GM12878 (cell line): ENCODE data around the gene PCSK9. TPM values are rescaled to one million over a fixed set of nuclear protein-coding genes. Genes with fewer than 3 reads are reported as not detected.

Experiments used
- ATAC-seq: fragments of 200-7000 bp; cut with Tn5 transposase; 3 replicates; pipeline ENCODE4 v1.9.1; 2020; ENCODE audit warnings: mild to moderate bottlenecking, moderate library complexity
- BruUV-seq: library from RNA; stranded (reverse); fragments of 400-500 nt; replicated peaks from 2 replicates; lab custom pipeline; 2021; lab: Mats Ljungman, UMichigan
- CTCF ChIA-PET: fragments of 300-600 bp; sonication (Branson Sonifier 250); formaldehyde crosslinking; extraction: SDS; loops from one replicate; lab custom pipeline; 2021; ENCODE audit warnings: inconsistent platforms; lab: Yijun Ruan, JAX
- POLR2A ChIA-PET: fragments of 350-600 bp; formaldehyde crosslinking; extraction: SDS; loops from one replicate; lab custom pipeline; 2021; ENCODE audit warnings: inconsistent platforms; lab: Charles Lee
- RAD21 ChIA-PET: fragments of 300-600 bp; sonication (Branson Sonifier 250); formaldehyde crosslinking; loops from one replicate; lab custom pipeline; 2023; ENCODE audit warnings: antibody characterized with exemption; ENCODE audit not compliant: unreplicated experiment; lab: Charles Lee
- SMC1A ChIA-PET: fragments of 300-600 bp; sonication (Branson Sonifier 250); formaldehyde crosslinking; loops from one replicate; lab custom pipeline; 2023; ENCODE audit not compliant: unreplicated experiment, uncharacterized antibody; lab: Charles Lee
- DNase-seq: peaks from one replicate; pipeline ENCODE4 v3.0.0-alpha.2; 2011; ENCODE audit warnings: low read depth, low spot score
- FAIRE-seq: peaks from 3 replicates; lab custom pipeline; 2011; peaks lifted over from hg19 to GRCh38; lab: Jason Lieb, UNC
- H2AFZ ChIP-seq: 2 replicates; pipeline ENCODE4 v1.6.0; 2011; ENCODE audit warnings: low read depth, low read length, control low read depth; ENCODE audit not compliant: control insufficient read depth
- H3K27ac ChIP-seq: 2 replicates; pipeline ENCODE4 v1.5.1; 2011; ENCODE audit warnings: control low read depth; ENCODE audit not compliant: control insufficient read depth, insufficient read depth
- H3K27me3 ChIP-seq, 2 experiments: replicated peaks in 1 of 2; 2 replicates each; pipeline versions ENCODE4 v1.6.0 to v1.6.1; 2011; ENCODE audit warnings: low read length in 1 of 2; ENCODE audit not compliant: control insufficient read depth in 2 of 2, insufficient read depth in 2 of 2
- H3K36me3 ChIP-seq, 2 experiments: 2 replicates each; pipeline ENCODE4 v1.5.1; 2011; ENCODE audit warnings: low read length in 1 of 2; ENCODE audit not compliant: control insufficient read depth in 2 of 2, insufficient read depth in 2 of 2
- H3K4me1 ChIP-seq: 2 replicates; pipeline ENCODE4 v1.6.1; 2011; ENCODE audit warnings: mild to moderate bottlenecking, low read length, moderate library complexity, mixed read lengths; ENCODE audit not compliant: control insufficient read depth, insufficient read depth
- H3K4me2 ChIP-seq: 2 replicates; pipeline ENCODE4 v1.6.0; 2011; ENCODE audit warnings: control low read depth; ENCODE audit not compliant: control insufficient read depth, insufficient read depth
- H3K4me3 ChIP-seq: fragments of 200-600 bp; sonication (generic); 2 replicates; pipeline ENCODE4 v1.5.1; 2016
- H3K79me2 ChIP-seq: 2 replicates; pipeline ENCODE4 v1.6.0; 2011; ENCODE audit warnings: low read length; ENCODE audit not compliant: control insufficient read depth, insufficient read depth
- H3K9ac ChIP-seq: 2 replicates; pipeline ENCODE4 v1.8.0; 2011; ENCODE audit warnings: low read length, control low read depth, mixed read lengths; ENCODE audit not compliant: control insufficient read depth, insufficient read depth
- H3K9me3 ChIP-seq: replicated peaks from 3 replicates; pipeline ENCODE4 v1.5.1; 2011; ENCODE audit warnings: mild to moderate bottlenecking, low read length; ENCODE audit not compliant: control insufficient read depth, insufficient read depth
- H4K20me1 ChIP-seq: 2 replicates; pipeline ENCODE4 v1.6.0; 2011; ENCODE audit not compliant: control insufficient read depth, insufficient read depth
- BACH1 ChIP-seq: fragments of 450-650 bp; IDR thresholded peaks from 2 replicates; pipeline ENCODE4 v1.6.1; 2017; ENCODE audit warnings: mild to moderate bottlenecking, borderline replicate concordance
- EED ChIP-seq: sonication (generic); IDR thresholded peaks from 2 replicates; pipeline ENCODE4 v1.6.1; 2016; ENCODE audit warnings: antibody characterized with exemption, low read depth
- NBN ChIP-seq: fragments of 450-650 bp; IDR thresholded peaks from 2 replicates; pipeline ENCODE4 v1.6.1; 2016
- NRF1 ChIP-seq: conservative IDR thresholded peaks from 2 replicates; pipeline ENCODE4 v1.6.1; 2011; ENCODE audit warnings: mild to moderate bottlenecking, low read depth, low read length, improper control_type of control experiment
- PAX8 ChIP-seq: fragments of 450-650 bp; IDR thresholded peaks from 2 replicates; pipeline ENCODE4 v1.6.1; 2017; ENCODE audit warnings: mild to moderate bottlenecking, moderate library complexity
- POLR2AphosphoS2 ChIP-seq: IDR thresholded peaks from 2 replicates; pipeline ENCODE4 v1.6.1; 2011; ENCODE audit warnings: low read depth, mild to moderate bottlenecking, low read length, improper control_type of control experiment, moderate library complexity
- RCOR1 ChIP-seq: conservative IDR thresholded peaks from 2 replicates; pipeline ENCODE4 v1.6.1; 2012; ENCODE audit warnings: low read depth, low read length, improper control_type of control experiment
- RUNX3 ChIP-seq: IDR thresholded peaks from 2 replicates; pipeline ENCODE4 v1.6.1; 2012; ENCODE audit warnings: low read length, inconsistent platforms
- SIX5 ChIP-seq: IDR thresholded peaks from 2 replicates; pipeline ENCODE4 v1.6.1; 2011; ENCODE audit warnings: mild to moderate bottlenecking, low read depth, low read length, moderate library complexity; ENCODE audit not compliant: severe bottlenecking
- SPI1 ChIP-seq: IDR thresholded peaks from 2 replicates; pipeline ENCODE4 v1.6.1; 2011; ENCODE audit warnings: low read depth, mild to moderate bottlenecking, low read length, moderate library complexity, borderline replicate concordance; ENCODE audit not compliant: insufficient read depth
- TAF1 ChIP-seq: IDR thresholded peaks from 2 replicates; pipeline ENCODE4 v1.6.1; 2011; ENCODE audit warnings: mild to moderate bottlenecking, low read depth, low read length, borderline replicate concordance
- WRNIP1 ChIP-seq: IDR thresholded peaks from 2 replicates; pipeline ENCODE4 v1.6.1; 2011; ENCODE audit warnings: low read depth, low read length, improper control_type of control experiment, borderline replicate concordance
- ZNF207 ChIP-seq: fragments of 450-650 bp; IDR thresholded peaks from 2 replicates; pipeline ENCODE4 v1.6.1; 2014; ENCODE audit warnings: antibody characterized with exemption, mild to moderate bottlenecking, borderline replicate concordance
- WGBS: methylation state at CpG from one replicate; pipeline ENCODE4 v1.1.6; 2016; ENCODE audit warnings: low lambda C conversion rate; ENCODE audit not compliant: insufficient replicate concordance, insufficient coverage; ENCODE audit errors: missing lambda C conversion rate; 5-methylcytosine and 5-hydroxymethylcytosine counted together
- in situ Hi-C: fragments of 300-500 bp; cut with MboI; formaldehyde crosslinking; loops from 9 replicates; pipeline ENCODE4 v1.14.3; 2018; ENCODE audit warnings: mixed read lengths
- intact Hi-C: fragments of 100-400 bp; cut with micrococcal nuclease; formaldehyde crosslinking; loops from one replicate; pipeline ENCODE4 v1.14.2; 2022; ENCODE audit not compliant: unreplicated experiment
- polyA plus RNA-seq, 11 experiments: library from polyadenylated mRNA; depleted of rRNA in 4 of 11; unstranded in 6 of 11; stranded (reverse) in 5 of 11; fragments of >200 nt; fragmentation: Nextera tagmentation in 4 of 11; fragmentation: Illumina TruSeq in 1 of 11; extraction: Ambion mirVana in 4 of 11; extraction: Trizol in 1 of 11; gene quantifications; 1 replicate in 1 of 11; 2 replicates in 10 of 11; pipeline versions ENCODE4 v1.2.1 to v1.2.3, GENCODE V29; 2011 to 2016; ENCODE audit warnings: inconsistent platforms in 2 of 11, missing spikeins in 2 of 11, low read depth in 1 of 11
- total RNA-seq, 4 experiments: library from RNA; depleted of rRNA in 3 of 4; stranded (reverse); fragments of >200 nt in 3 of 4; fragmentation: Illumina TruSeq in 1 of 4; extraction: Trizol in 1 of 4; gene quantifications; 2 replicates each; pipeline versions ENCODE4 v1.2.1 to v1.2.3, GENCODE V29; 2013 to 2021
- TF ChIP-seq, protein P1 (sequence below): IDR thresholded peaks from 2 replicates; pipeline ENCODE4 v1.6.1; 2011; ENCODE audit warnings: mild to moderate bottlenecking, low read depth, low read length, moderate library complexity; ENCODE audit not compliant: insufficient replicate concordance
- TF ChIP-seq, protein P2 (sequence below), 3 experiments: IDR thresholded peaks in 2 of 3; conservative IDR thresholded peaks in 1 of 3; 2 replicates each; pipeline ENCODE4 v1.5.1; 2011; ENCODE audit warnings: low read depth in 3 of 3, low read length in 3 of 3, mild to moderate bottlenecking in 3 of 3, control low read depth in 2 of 3, moderate library complexity in 2 of 3, inconsistent platforms in 1 of 3, mixed read lengths in 1 of 3; ENCODE audit not compliant: control insufficient read depth in 2 of 3, insufficient read depth in 1 of 3; ENCODE audit errors: extremely low read depth in 1 of 3
- TF ChIP-seq, protein P3 (sequence below): fragments of 450-650 bp; IDR thresholded peaks from 2 replicates; pipeline ENCODE4 v1.6.1; 2017; ENCODE audit warnings: mild to moderate bottlenecking

The PCSK9 gene
- total and polyA plus RNA-seq, 10 of the 15 experiments (the other 5 are each of a cell fraction or from before 2014, with no cell fraction given): 0.03 to 0.15 TPM; not detected in 8

DNA sequence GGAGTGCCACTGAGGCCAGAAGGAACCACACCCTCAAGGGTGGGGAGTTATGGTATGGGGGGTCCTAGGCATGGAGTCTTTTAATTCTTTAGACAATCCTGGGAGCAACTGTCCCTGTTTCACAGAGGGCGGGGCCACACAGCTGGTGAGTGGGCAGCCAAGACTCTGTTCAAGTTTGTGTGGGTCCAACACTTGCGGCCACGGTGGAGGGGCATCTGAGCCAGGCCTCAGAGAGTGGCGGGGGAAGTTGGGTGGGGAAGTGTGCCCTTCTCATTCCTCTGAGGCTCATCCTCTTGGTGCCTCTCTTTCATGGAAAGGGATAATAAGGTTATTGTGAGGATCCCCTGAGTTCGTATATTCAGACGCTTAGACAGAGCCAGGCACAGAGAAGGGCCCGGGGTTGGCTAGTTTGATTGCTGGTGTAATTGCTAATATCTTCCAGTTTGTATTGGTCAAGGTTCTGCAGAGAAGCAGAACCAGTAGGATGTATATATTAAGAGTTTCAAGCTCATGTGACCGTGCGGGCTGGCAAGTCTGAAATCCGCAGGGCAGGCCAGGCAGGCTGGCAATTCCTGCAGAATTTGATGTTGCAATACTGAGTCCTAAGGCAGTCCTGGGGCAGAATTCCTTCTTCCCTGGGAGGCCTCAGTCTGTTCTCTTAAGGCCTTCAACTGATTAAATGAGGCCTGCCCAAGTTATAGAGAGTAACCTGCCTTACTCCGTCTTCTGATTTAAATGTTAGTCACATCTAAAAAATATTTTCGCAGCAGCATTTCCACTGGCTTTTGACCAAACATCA lies 15.9 kb downstream of the PCSK9 start:
- ChIA-PET SMC1A (no interaction called here), RAD21 (interaction anchor here (1.5 kb wide), 1 partner anchor 222 kb away, joined by 3 read pairs; no protein-coding TSS in a partner anchor), CTCF (no interaction called here), POLR2A (no interaction called here)
- intact Hi-C loops (no loop called here), in situ Hi-C loops (no loop called here)
- Histone ChIP-seq H3K36me3 (no peaks in the 10 kb centered on the region), H4K20me1 (no peaks in the 10 kb centered on the region), H3K27ac (no peak overlapping the region), H3K4me2 (no peak overlapping the region), H3K4me3 (no peak overlapping the region), H3K4me1 (no peaks in the 10 kb centered on the region), H3K9ac (no peak overlapping the region), H3K9me3 (no peaks in the 10 kb centered on the region), H2AFZ (no peak overlapping the region), H3K79me2 (no peaks in the 10 kb centered on the region), H3K27me3 (peaks cover 2 to 5% of the 10 kb centered on the region in 2 experiments; a peak in 3 of 4 replicates)
- WGBS: 61% methylated on average over 12 of the region's 12 CpGs
- BruUV-seq: no TSS peak
- DNase-seq: no peak
- FAIRE-seq: no peak
- no peak for ATAC-seq
- TF ChIP-seq EED: no peak
- TF ChIP-seq, protein P1, sequence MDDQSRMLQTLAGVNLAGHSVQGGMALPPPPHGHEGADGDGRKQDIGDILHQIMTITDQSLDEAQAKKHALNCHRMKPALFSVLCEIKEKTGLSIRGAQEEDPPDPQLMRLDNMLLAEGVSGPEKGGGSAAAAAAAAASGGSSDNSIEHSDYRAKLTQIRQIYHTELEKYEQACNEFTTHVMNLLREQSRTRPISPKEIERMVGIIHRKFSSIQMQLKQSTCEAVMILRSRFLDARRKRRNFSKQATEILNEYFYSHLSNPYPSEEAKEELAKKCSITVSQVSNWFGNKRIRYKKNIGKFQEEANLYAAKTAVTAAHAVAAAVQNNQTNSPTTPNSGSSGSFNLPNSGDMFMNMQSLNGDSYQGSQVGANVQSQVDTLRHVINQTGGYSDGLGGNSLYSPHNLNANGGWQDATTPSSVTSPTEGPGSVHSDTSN: no peak
- TF ChIP-seq RCOR1: no peak
- no peak for TF ChIP-seq BACH1
- no peak for TF ChIP-seq POLR2AphosphoS2
- TF ChIP-seq ZNF207: no peak
- no peak for TF ChIP-seq NBN
- no peak for TF ChIP-seq RUNX3
- TF ChIP-seq SPI1: no peak
- TF ChIP-seq SIX5: no peak
- TF ChIP-seq, protein P2, sequence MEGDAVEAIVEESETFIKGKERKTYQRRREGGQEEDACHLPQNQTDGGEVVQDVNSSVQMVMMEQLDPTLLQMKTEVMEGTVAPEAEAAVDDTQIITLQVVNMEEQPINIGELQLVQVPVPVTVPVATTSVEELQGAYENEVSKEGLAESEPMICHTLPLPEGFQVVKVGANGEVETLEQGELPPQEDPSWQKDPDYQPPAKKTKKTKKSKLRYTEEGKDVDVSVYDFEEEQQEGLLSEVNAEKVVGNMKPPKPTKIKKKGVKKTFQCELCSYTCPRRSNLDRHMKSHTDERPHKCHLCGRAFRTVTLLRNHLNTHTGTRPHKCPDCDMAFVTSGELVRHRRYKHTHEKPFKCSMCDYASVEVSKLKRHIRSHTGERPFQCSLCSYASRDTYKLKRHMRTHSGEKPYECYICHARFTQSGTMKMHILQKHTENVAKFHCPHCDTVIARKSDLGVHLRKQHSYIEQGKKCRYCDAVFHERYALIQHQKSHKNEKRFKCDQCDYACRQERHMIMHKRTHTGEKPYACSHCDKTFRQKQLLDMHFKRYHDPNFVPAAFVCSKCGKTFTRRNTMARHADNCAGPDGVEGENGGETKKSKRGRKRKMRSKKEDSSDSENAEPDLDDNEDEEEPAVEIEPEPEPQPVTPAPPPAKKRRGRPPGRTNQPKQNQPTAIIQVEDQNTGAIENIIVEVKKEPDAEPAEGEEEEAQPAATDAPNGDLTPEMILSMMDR (IDR thresholded peaks at IDR 0.05 in 2 of 3, conservative IDR thresholded peaks at IDR 0.05 in 1 of 3; ENCODE audit: control insufficient read depth in 2 of 3, extremely low read depth in 1 of 3, insufficient read depth in 1 of 3, low read depth in 3 of 3, low read length in 3 of 3): no peak
- TF ChIP-seq WRNIP1: no peak
- TF ChIP-seq TAF1: no peak
- TF ChIP-seq, protein P3, sequence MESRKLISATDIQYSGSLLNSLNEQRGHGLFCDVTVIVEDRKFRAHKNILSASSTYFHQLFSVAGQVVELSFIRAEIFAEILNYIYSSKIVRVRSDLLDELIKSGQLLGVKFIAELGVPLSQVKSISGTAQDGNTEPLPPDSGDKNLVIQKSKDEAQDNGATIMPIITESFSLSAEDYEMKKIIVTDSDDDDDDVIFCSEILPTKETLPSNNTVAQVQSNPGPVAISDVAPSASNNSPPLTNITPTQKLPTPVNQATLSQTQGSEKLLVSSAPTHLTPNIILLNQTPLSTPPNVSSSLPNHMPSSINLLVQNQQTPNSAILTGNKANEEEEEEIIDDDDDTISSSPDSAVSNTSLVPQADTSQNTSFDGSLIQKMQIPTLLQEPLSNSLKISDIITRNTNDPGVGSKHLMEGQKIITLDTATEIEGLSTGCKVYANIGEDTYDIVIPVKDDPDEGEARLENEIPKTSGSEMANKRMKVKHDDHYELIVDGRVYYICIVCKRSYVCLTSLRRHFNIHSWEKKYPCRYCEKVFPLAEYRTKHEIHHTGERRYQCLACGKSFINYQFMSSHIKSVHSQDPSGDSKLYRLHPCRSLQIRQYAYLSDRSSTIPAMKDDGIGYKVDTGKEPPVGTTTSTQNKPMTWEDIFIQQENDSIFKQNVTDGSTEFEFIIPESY: no peak
- TF ChIP-seq PAX8: no peak
- no peak for TF ChIP-seq NRF1
